ENCODE measurements around the gene ST14. TPM values are rescaled to one million over a fixed set of nuclear protein-coding genes. Genes with fewer than 3 reads are reported as not detected.
A peak's percentile ranks its signal among the peaks of the same experiment; 100 is the strongest.

Gene ST14
- total RNA-seq, 1 experiment from 2014 or later: 1.8 TPM

DNA sequence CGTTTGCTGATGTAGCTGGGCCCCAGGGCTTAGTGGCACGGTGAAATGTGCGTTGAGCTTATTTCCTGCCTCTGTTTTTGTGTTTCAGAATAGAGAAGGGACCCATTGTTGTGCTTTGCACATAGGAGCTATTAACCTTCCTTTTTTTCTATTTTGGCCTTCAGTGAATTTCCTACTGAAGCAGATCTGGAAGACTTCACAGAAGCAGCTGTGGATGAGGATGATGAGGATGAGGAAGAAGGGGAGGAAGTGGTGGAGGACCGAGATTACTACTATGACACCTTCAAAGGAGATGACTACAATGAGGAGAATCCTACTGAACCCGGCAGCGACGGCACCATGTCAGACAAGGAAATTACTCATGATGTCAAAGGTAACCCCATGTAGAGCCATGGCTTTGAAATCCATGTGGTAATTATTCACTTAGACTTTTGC lies 37.4 kb upstream of the ST14 start:
- ATAC-seq (no peak), DNase-seq (ENCODE audit: low read depth, low spot score) (no peak)
- ChIA-PET CTCF (interaction anchor here (0.7 kb wide), 1 partner anchor 736 kb away, joined by 3 read pairs; no protein-coding TSS in a partner anchor), POLR2A (no interaction called here)
- H3K36me3 ChIP-seq (ENCODE audit: control insufficient read depth, insufficient read depth, low read length): peaks cover 26% of the 10 kb centered on the region
- no TSS peak for BruUV-seq (replicated peaks)
- peaks cover 3% of the 10 kb centered on the region; the same call in 1 of the 2 replicates for H3K4me1 ChIP-seq (ENCODE audit: control insufficient read depth, insufficient read depth, low read length)
- TF ChIP-seq, protein P1, sequence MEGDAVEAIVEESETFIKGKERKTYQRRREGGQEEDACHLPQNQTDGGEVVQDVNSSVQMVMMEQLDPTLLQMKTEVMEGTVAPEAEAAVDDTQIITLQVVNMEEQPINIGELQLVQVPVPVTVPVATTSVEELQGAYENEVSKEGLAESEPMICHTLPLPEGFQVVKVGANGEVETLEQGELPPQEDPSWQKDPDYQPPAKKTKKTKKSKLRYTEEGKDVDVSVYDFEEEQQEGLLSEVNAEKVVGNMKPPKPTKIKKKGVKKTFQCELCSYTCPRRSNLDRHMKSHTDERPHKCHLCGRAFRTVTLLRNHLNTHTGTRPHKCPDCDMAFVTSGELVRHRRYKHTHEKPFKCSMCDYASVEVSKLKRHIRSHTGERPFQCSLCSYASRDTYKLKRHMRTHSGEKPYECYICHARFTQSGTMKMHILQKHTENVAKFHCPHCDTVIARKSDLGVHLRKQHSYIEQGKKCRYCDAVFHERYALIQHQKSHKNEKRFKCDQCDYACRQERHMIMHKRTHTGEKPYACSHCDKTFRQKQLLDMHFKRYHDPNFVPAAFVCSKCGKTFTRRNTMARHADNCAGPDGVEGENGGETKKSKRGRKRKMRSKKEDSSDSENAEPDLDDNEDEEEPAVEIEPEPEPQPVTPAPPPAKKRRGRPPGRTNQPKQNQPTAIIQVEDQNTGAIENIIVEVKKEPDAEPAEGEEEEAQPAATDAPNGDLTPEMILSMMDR (IDR thresholded peaks at IDR 0.05): no peak
- TF ChIP-seq, protein P2, sequence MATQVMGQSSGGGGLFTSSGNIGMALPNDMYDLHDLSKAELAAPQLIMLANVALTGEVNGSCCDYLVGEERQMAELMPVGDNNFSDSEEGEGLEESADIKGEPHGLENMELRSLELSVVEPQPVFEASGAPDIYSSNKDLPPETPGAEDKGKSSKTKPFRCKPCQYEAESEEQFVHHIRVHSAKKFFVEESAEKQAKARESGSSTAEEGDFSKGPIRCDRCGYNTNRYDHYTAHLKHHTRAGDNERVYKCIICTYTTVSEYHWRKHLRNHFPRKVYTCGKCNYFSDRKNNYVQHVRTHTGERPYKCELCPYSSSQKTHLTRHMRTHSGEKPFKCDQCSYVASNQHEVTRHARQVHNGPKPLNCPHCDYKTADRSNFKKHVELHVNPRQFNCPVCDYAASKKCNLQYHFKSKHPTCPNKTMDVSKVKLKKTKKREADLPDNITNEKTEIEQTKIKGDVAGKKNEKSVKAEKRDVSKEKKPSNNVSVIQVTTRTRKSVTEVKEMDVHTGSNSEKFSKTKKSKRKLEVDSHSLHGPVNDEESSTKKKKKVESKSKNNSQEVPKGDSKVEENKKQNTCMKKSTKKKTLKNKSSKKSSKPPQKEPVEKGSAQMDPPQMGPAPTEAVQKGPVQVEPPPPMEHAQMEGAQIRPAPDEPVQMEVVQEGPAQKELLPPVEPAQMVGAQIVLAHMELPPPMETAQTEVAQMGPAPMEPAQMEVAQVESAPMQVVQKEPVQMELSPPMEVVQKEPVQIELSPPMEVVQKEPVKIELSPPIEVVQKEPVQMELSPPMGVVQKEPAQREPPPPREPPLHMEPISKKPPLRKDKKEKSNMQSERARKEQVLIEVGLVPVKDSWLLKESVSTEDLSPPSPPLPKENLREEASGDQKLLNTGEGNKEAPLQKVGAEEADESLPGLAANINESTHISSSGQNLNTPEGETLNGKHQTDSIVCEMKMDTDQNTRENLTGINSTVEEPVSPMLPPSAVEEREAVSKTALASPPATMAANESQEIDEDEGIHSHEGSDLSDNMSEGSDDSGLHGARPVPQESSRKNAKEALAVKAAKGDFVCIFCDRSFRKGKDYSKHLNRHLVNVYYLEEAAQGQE (IDR thresholded peaks at IDR 0.05; ENCODE audit: insufficient read depth in 1 of 2, low read depth in 2 of 2, low read length in 1 of 2): no peak
- TF ChIP-seq POLR2AphosphoS5 (IDR thresholded peaks at IDR 0.05; ENCODE audit: low read depth, low read length) (no peak), TCF7L2 (IDR thresholded peaks at IDR 0.05; ENCODE audit: low read depth, low read length) (no peak), SIN3A (IDR thresholded peaks at IDR 0.05; ENCODE audit: borderline replicate concordance, insufficient read depth, low read depth, low read length) (no peak)
- H3K9me3 ChIP-seq (ENCODE audit: control insufficient read depth, insufficient read depth, low read depth, low read length): no peaks in the 10 kb centered on the region
- intact Hi-C loops (cut with micrococcal nuclease; ENCODE audit: unreplicated experiment): no loop called here
- no peaks in the 10 kb centered on the region for H3K27me3 ChIP-seq (ENCODE audit: control insufficient read depth, insufficient read depth, low read length)
- H3K4me3 ChIP-seq (ENCODE audit: low read depth in 2 of 2, low read length in 2 of 2): no peak overlapping the region
- H3K27ac ChIP-seq (ENCODE audit: low read length): no peak overlapping the region
- in situ Hi-C loops (cut with HindIII; ENCODE audit: low pct_unique_long_range_greater_than_20kb, low sequenced_read_pairs): no loop called here

DNA sequence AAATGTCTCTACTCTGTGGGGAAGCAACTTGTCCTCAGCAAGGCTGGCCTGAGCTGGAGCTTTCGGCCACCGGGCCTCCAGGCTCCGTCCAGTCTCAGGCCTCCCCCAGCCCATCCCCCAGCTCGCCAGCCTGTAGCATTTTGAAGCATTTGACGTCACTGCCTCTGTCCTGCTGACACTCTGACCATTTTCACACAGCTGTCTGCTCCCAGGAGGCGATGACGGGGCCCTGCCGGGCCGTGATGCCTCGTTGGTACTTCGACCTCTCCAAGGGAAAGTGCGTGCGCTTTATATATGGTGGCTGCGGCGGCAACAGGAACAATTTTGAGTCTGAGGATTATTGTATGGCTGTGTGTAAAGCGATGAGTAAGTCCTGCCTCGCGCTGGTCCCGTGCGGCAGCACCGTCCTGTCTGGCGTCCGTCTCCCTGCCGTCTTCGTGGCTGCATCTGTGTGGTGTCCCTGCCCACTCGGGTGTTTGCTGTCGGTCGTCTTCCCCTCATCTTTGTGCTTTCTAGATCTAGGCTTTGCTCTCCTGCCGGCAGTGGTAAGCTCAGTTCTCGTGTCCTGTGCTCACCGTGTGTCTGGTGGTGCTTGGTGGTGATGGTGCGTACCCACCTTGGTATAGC lies 36.1 kb upstream of the ST14 start:
- DNase-seq (ENCODE audit: low read depth, low spot score) (no peak), ATAC-seq (0 out of 2 replicates have a peak, but pooled peaks have one; percentile 17)
- H3K36me3 ChIP-seq (ENCODE audit: control insufficient read depth, insufficient read depth, low read length): peaks cover 40% of the 10 kb centered on the region
- CTCF ChIA-PET: no interaction called here
- H3K27me3 ChIP-seq (ENCODE audit: control insufficient read depth, insufficient read depth, low read length): no peaks in the 10 kb centered on the region
- H3K9me3 ChIP-seq (ENCODE audit: control insufficient read depth, insufficient read depth, low read depth, low read length): no peaks in the 10 kb centered on the region
- no peak overlapping the region for H3K4me3 ChIP-seq (ENCODE audit: low read depth in 2 of 2, low read length in 2 of 2)
- TF ChIP-seq, protein P1 (IDR thresholded peaks at IDR 0.05): no peak
- no peak for TF ChIP-seq SIN3A (IDR thresholded peaks at IDR 0.05; ENCODE audit: borderline replicate concordance, insufficient read depth, low read depth, low read length)
- no peak for TF ChIP-seq POLR2AphosphoS5 (IDR thresholded peaks at IDR 0.05; ENCODE audit: low read depth, low read length)
- TF ChIP-seq, protein P2 (IDR thresholded peaks at IDR 0.05; ENCODE audit: insufficient read depth in 1 of 2, low read depth in 2 of 2, low read length in 1 of 2): no peak
- TF ChIP-seq TCF7L2 (IDR thresholded peaks at IDR 0.05; ENCODE audit: low read depth, low read length): no peak
- H3K4me1 ChIP-seq (ENCODE audit: control insufficient read depth, insufficient read depth, low read length): peaks cover 3% of the 10 kb centered on the region; the same call in 1 of the 2 replicates
- intact Hi-C loops (cut with micrococcal nuclease; ENCODE audit: unreplicated experiment): no loop called here
- BruUV-seq (replicated peaks): no TSS peak
- H3K27ac ChIP-seq (ENCODE audit: low read length): no peak overlapping the region
- POLR2A ChIA-PET: no interaction called here
- in situ Hi-C loops (cut with HindIII; ENCODE audit: low pct_unique_long_range_greater_than_20kb, low sequenced_read_pairs): no loop called here
